ENCODE results near the gene ZNF439.

ZNF439 gene

DNA sequence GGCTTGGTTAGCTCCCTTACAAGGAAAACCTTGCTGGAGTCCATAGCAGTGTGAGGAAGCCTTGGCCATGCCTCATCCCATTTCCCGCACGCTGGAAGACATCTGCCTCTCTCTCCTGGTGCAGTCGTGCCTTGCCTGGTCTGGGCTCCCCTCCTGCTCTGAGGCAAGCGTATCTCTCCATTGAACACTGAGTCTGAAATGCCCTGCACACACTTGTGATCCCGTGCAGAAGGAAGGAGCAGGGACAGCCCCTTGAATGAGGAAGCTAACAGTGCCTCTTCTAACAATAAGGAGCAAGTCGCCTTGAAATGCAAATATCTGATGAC lies 34.9 kb upstream of the ZNF439 start:
- no peaks in the 10 kb centered on the region for H3F3A ChIP-seq (ENCODE audit: control insufficient read depth, insufficient read depth)
- no peaks in the 10 kb centered on the region for H4K20me1 ChIP-seq (ENCODE audit: control insufficient read depth, insufficient read depth, low read depth, low read length)
- H3K4me1 ChIP-seq (ENCODE audit: control insufficient read depth, low read length) = peaks cover 15% of the 10 kb centered on the region
- no peaks in the 10 kb centered on the region for H3K9me3 ChIP-seq (ENCODE audit: control insufficient read depth, insufficient read depth, low read length)
- no peaks in the 10 kb centered on the region for H3K36me3 ChIP-seq (ENCODE audit: control insufficient read depth, low read length)
- H3K79me2 ChIP-seq (ENCODE audit: control insufficient read depth, low read length) = peaks cover 8% of the 10 kb centered on the region
- H3K4me3 ChIP-seq (ENCODE audit: low read length) = peak overlapping the region; percentile 100
- H3K27me3 ChIP-seq (ENCODE audit: control insufficient read depth, low read length) = no peaks in the 10 kb centered on the region
- no peak overlapping the region for H3K27ac ChIP-seq (ENCODE audit: low read depth, low read length)
- H3K9me2 ChIP-seq (replicated peaks; ENCODE audit: control insufficient read depth, low read length) = no peaks in the 10 kb centered on the region
- peak overlapping the region; percentile 98 for H3K4me2 ChIP-seq (ENCODE audit: low read length)
- TF ChIP-seq, protein P1, sequence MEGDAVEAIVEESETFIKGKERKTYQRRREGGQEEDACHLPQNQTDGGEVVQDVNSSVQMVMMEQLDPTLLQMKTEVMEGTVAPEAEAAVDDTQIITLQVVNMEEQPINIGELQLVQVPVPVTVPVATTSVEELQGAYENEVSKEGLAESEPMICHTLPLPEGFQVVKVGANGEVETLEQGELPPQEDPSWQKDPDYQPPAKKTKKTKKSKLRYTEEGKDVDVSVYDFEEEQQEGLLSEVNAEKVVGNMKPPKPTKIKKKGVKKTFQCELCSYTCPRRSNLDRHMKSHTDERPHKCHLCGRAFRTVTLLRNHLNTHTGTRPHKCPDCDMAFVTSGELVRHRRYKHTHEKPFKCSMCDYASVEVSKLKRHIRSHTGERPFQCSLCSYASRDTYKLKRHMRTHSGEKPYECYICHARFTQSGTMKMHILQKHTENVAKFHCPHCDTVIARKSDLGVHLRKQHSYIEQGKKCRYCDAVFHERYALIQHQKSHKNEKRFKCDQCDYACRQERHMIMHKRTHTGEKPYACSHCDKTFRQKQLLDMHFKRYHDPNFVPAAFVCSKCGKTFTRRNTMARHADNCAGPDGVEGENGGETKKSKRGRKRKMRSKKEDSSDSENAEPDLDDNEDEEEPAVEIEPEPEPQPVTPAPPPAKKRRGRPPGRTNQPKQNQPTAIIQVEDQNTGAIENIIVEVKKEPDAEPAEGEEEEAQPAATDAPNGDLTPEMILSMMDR (IDR thresholded peaks at IDR 0.05; ENCODE audit: low read depth, low read length, poor library complexity, severe bottlenecking) = no peak
- TF ChIP-seq EZH2phosphoT487 (IDR thresholded peaks at IDR 0.05; ENCODE audit: borderline replicate concordance, low read length) = no peak

DNA sequence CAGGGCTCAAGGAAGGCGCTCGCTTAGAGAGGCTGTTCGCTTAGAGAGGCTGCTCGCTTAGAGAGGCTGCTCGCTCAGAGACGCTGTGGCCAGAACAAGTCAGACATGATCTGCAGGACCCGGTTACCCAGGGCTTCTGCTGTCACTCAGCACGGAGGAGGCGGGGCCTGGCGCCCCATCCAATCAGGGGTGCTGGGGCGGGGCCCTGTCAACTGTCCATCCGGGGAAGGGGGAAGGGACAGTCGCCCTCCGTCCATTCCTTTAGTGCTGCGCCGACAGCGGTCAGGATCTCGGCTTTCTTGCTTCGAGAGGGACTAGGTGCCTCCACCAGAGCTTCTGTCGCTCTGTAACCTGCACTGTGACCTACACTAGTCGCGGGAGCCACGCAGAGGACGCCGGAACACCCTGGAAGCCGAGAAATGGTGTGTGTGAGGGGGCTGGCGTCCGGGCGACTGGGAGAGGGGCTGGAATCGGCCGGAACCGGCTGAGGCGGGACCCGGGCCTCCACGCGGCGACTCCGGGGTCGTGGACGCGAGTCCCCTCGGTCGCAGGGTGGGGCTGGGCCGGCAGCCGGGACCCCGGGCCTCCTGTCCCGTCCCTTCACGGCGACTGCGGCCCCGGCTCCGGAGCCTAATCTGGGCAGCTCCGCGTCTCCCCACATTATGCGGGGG lies 34.4 kb upstream of the ZNF439 start, which contains the start of gene ZNF440:
ZNF440 (plus strand) TSS at position 245 of the 671 bp plus-strand sequence; CDS start at position 420, 175 bp downstream.
- TF ChIP-seq, protein P1 (IDR thresholded peaks at IDR 0.05; ENCODE audit: low read depth, low read length, poor library complexity, severe bottlenecking) = no peak
- no peak for TF ChIP-seq EZH2phosphoT487 (IDR thresholded peaks at IDR 0.05; ENCODE audit: borderline replicate concordance, low read length)
- H3K27ac ChIP-seq (ENCODE audit: low read depth, low read length) = 0 out of 2 replicates have a peak within 1 kb of the TSS, but pooled peaks have one; percentile 21
- no peaks in the 10 kb centered on the region for H3F3A ChIP-seq (ENCODE audit: control insufficient read depth, insufficient read depth)
- no peaks in the 10 kb centered on the region for H3K9me3 ChIP-seq (ENCODE audit: control insufficient read depth, insufficient read depth, low read length)
- H3K27me3 ChIP-seq (ENCODE audit: control insufficient read depth, low read length) = no peaks in the 10 kb centered on the region
- H3K9me2 ChIP-seq (replicated peaks; ENCODE audit: control insufficient read depth, low read length) = no peaks in the 10 kb centered on the region
- H3K4me2 ChIP-seq (ENCODE audit: low read length) = peak within 1 kb of the TSS; percentile 98
- peak within 1 kb of the TSS; percentile 100 for H3K4me3 ChIP-seq (ENCODE audit: low read length)
- H4K20me1 ChIP-seq (ENCODE audit: control insufficient read depth, insufficient read depth, low read depth, low read length) = no peaks in the 10 kb centered on the region
- peaks cover 8% of the 10 kb centered on the region for H3K79me2 ChIP-seq (ENCODE audit: control insufficient read depth, low read length)
- H3K36me3 ChIP-seq (ENCODE audit: control insufficient read depth, low read length) = no peaks in the 10 kb centered on the region
- peaks cover 15% of the 10 kb centered on the region for H3K4me1 ChIP-seq (ENCODE audit: control insufficient read depth, low read length)

DNA sequence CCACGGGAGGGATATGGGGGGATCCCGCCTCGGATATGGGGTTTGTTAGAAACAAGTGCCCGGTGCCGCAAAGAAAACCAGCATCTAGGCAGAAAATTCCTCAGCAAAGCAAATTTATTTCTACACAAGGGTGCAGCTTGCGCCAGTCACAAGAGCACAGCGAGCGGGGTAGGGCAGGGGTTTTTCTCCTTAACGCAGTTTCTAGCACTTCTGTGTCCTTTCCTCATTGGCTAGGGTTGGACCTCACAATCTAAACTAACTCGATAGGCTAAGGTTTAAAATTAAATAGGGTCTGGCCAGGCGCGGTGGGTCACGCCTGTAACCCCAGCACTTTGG lies 33.9 kb upstream of the ZNF439 start:
- no peak for TF ChIP-seq EZH2phosphoT487 (IDR thresholded peaks at IDR 0.05; ENCODE audit: borderline replicate concordance, low read length)
- TF ChIP-seq, protein P1 (IDR thresholded peaks at IDR 0.05; ENCODE audit: low read depth, low read length, poor library complexity, severe bottlenecking) = no peak
- Histone ChIP-seq H3K27ac (ENCODE audit: low read depth, low read length) (no peak overlapping the region), H3K4me3 (ENCODE audit: low read length) (peak overlapping the region; percentile 100), H4K20me1 (ENCODE audit: control insufficient read depth, insufficient read depth, low read depth, low read length) (no peaks in the 10 kb centered on the region), H3K9me3 (ENCODE audit: control insufficient read depth, insufficient read depth, low read length) (no peaks in the 10 kb centered on the region), H3K27me3 (ENCODE audit: control insufficient read depth, low read length) (no peaks in the 10 kb centered on the region), H3F3A (ENCODE audit: control insufficient read depth, insufficient read depth) (no peaks in the 10 kb centered on the region), H3K9me2 (replicated peaks; ENCODE audit: control insufficient read depth, low read length) (no peaks in the 10 kb centered on the region), H3K4me1 (ENCODE audit: control insufficient read depth, low read length) (peaks cover 15% of the 10 kb centered on the region), H3K4me2 (ENCODE audit: low read length) (peak overlapping the region; percentile 98), H3K36me3 (ENCODE audit: control insufficient read depth, low read length) (no peaks in the 10 kb centered on the region), H3K79me2 (ENCODE audit: control insufficient read depth, low read length) (peaks cover 8% of the 10 kb centered on the region)
